ENCODE measurements around the gene RASSF3.

Gene RASSF3

DNA sequence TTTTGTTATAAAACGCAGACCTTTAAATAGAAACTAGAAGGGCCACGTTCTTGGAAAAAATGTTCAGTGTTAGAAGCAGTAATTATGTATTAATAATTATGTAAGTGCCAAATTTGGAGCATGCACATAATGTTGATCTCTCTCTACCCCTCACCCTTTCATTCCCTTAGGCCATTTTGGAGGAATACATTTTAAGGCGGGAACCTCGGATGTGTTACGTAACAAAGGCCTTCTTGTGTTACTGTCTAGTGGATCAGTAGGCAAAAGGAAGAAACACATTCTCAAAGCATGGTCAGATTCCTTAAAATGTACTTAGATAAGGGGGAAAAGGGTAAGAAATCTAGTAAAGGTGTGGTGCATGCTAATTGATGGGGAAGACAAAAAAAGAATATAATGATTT, 52.7 kb downstream of the RASSF3 start:
- TF ChIP-seq TCF4 (CRISPR knock-in tag; IDR thresholded peaks at IDR 0.05; ENCODE audit: borderline replicate concordance) (no peak), ZNF565 (CRISPR knock-in tag; conservative IDR thresholded peaks at IDR 0.05; ENCODE audit: low read depth) (no peak), ZFP30 (CRISPR knock-in tag; IDR thresholded peaks at IDR 0.05) (no peak), RARB (CRISPR knock-in tag; IDR thresholded peaks at IDR 0.05) (no peak), OSR1 (CRISPR knock-in tag; IDR thresholded peaks at IDR 0.05) (no peak), ZC3H10 (CRISPR knock-in tag; IDR thresholded peaks at IDR 0.05) (no peak), BACH2 (CRISPR knock-in tag; IDR thresholded peaks at IDR 0.05; ENCODE audit: borderline replicate concordance) (no peak), POU6F1 (CRISPR knock-in tag; IDR thresholded peaks at IDR 0.05; ENCODE audit: borderline replicate concordance, low read depth) (no peak), ISL1 (CRISPR knock-in tag; IDR thresholded peaks at IDR 0.05) (no peak), PPARA (CRISPR knock-in tag; IDR thresholded peaks at IDR 0.05; ENCODE audit: borderline replicate concordance) (no peak), ARNTL (CRISPR knock-in tag; IDR thresholded peaks at IDR 0.05; ENCODE audit: borderline replicate concordance, low read depth) (no peak), SNAI2 (CRISPR knock-in tag; IDR thresholded peaks at IDR 0.05) (no peak), GLIS3 (CRISPR knock-in tag; IDR thresholded peaks at IDR 0.05) (no peak), ESRRG (CRISPR knock-in tag; IDR thresholded peaks at IDR 0.05) (no peak), ZFP3 (CRISPR knock-in tag; IDR thresholded peaks at IDR 0.05) (no peak), PATZ1 (CRISPR knock-in tag; IDR thresholded peaks at IDR 0.05; ENCODE audit: borderline replicate concordance) (no peak), TOX (CRISPR knock-in tag; IDR thresholded peaks at IDR 0.05; ENCODE audit: borderline replicate concordance) (no peak)
- TF ChIP-seq, protein P1, sequence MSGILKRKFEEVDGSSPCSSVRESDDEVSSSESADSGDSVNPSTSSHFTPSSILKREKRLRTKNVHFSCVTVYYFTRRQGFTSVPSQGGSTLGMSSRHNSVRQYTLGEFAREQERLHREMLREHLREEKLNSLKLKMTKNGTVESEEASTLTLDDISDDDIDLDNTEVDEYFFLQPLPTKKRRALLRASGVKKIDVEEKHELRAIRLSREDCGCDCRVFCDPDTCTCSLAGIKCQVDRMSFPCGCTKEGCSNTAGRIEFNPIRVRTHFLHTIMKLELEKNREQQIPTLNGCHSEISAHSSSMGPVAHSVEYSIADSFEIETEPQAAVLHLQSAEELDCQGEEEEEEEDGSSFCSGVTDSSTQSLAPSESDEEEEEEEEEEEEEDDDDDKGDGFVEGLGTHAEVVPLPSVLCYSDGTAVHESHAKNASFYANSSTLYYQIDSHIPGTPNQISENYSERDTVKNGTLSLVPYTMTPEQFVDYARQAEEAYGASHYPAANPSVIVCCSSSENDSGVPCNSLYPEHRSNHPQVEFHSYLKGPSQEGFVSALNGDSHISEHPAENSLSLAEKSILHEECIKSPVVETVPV (CRISPR knock-in tag; IDR thresholded peaks at IDR 0.05) = no peak

DNA sequence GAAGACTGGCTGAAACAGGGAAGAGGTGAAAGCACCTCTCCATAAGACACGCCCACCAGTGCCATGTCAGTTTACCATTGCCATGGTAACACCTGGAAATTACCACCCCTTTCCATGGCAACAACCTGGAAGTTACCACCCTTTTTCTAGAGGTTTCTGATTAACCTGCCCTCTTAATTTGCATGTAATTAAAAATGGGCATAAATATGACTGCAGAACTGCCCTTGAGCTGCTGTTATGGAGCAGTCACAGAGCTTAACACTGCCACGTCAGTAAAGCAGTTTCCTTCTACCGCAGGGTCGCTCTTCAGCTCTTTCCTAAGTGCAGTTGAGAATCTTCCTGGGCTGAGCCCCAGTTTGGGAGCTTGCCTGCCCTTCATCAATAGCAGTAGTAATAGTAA, 55.2 kb downstream of the RASSF3 start:
- TF ChIP-seq CSDC2 (CRISPR knock-in tag; IDR thresholded peaks at IDR 0.05) = no peak

More for the DNA sequence above, 52.7 kb downstream of the RASSF3 start:
- no peak for ATAC-seq

GRCh38 chr12:64666054-64666914, 56.0 kb downstream of the RASSF3 start:
- no peak for ATAC-seq
- TF ChIP-seq RARB (CRISPR knock-in tag; IDR thresholded peaks at IDR 0.05) (no peak), ISL1 (CRISPR knock-in tag; IDR thresholded peaks at IDR 0.05) (no peak), ZC3H10 (CRISPR knock-in tag; IDR thresholded peaks at IDR 0.05) (no peak), ZFP30 (CRISPR knock-in tag; IDR thresholded peaks at IDR 0.05) (no peak), ZFP3 (CRISPR knock-in tag; IDR thresholded peaks at IDR 0.05) (no peak), BACH2 (CRISPR knock-in tag; IDR thresholded peaks at IDR 0.05; ENCODE audit: borderline replicate concordance) (no peak), POU6F1 (CRISPR knock-in tag; IDR thresholded peaks at IDR 0.05; ENCODE audit: borderline replicate concordance, low read depth) (no peak), ZNF8 (CRISPR knock-in tag; IDR thresholded peaks at IDR 0.05) (no peak), CREB5 (CRISPR knock-in tag; IDR thresholded peaks at IDR 0.05; ENCODE audit: low read depth) (no peak), TCF4 (CRISPR knock-in tag; IDR thresholded peaks at IDR 0.05; ENCODE audit: borderline replicate concordance) (no peak), ARNTL (CRISPR knock-in tag; IDR thresholded peaks at IDR 0.05; ENCODE audit: borderline replicate concordance, low read depth) (no peak), ZNF70 (CRISPR knock-in tag; IDR thresholded peaks at IDR 0.05) (no peak), PATZ1 (CRISPR knock-in tag; IDR thresholded peaks at IDR 0.05; ENCODE audit: borderline replicate concordance) (no peak), PPARA (CRISPR knock-in tag; IDR thresholded peaks at IDR 0.05; ENCODE audit: borderline replicate concordance) (no peak), CSDC2 (CRISPR knock-in tag; IDR thresholded peaks at IDR 0.05) (no peak), OSR1 (CRISPR knock-in tag; IDR thresholded peaks at IDR 0.05) (no peak), TOX (CRISPR knock-in tag; IDR thresholded peaks at IDR 0.05; ENCODE audit: borderline replicate concordance) (no peak)
- TF ChIP-seq, protein P2, sequence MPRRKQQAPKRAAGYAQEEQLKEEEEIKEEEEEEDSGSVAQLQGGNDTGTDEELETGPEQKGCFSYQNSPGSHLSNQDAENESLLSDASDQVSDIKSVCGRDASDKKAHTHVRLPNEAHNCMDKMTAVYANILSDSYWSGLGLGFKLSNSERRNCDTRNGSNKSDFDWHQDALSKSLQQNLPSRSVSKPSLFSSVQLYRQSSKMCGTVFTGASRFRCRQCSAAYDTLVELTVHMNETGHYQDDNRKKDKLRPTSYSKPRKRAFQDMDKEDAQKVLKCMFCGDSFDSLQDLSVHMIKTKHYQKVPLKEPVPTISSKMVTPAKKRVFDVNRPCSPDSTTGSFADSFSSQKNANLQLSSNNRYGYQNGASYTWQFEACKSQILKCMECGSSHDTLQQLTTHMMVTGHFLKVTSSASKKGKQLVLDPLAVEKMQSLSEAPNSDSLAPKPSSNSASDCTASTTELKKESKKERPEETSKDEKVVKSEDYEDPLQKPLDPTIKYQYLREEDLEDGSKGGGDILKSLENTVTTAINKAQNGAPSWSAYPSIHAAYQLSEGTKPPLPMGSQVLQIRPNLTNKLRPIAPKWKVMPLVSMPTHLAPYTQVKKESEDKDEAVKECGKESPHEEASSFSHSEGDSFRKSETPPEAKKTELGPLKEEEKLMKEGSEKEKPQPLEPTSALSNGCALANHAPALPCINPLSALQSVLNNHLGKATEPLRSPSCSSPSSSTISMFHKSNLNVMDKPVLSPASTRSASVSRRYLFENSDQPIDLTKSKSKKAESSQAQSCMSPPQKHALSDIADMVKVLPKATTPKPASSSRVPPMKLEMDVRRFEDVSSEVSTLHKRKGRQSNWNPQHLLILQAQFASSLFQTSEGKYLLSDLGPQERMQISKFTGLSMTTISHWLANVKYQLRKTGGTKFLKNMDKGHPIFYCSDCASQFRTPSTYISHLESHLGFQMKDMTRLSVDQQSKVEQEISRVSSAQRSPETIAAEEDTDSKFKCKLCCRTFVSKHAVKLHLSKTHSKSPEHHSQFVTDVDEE (CRISPR knock-in tag; IDR thresholded peaks at IDR 0.05) = no peak

More for the DNA sequence above, 55.2 kb downstream of the RASSF3 start:
- no peak for ATAC-seq

All from SK-N-SH treated with all-trans-retinoic acid at 6 μM for 48 hours (cell line).